Effector memory CD4-positive, alpha-beta T cell (primary cell): ENCODE data around the gene KIF18B.

Experiments used
- DNase-seq, 3 donors: peaks; one replicate each; pipeline ENCODE4 v3.0.0-alpha.2; 2020
- H3K27ac ChIP-seq: 2 replicates; pipeline ENCODE4 v1.7.0; 2013; ENCODE audit warnings: mild to moderate bottlenecking, low read length, moderate library complexity; ENCODE audit not compliant: insufficient read depth, poor library complexity, severe bottlenecking
- H3K27me3 ChIP-seq: replicated peaks from 2 replicates; pipeline ENCODE4 v1.7.0; 2013; ENCODE audit warnings: mild to moderate bottlenecking, low read length; ENCODE audit not compliant: insufficient read depth, control insufficient read depth, poor library complexity, severe bottlenecking
- H3K36me3 ChIP-seq: 2 replicates; pipeline ENCODE4 v1.7.0; 2013; ENCODE audit warnings: mild to moderate bottlenecking, low read length, moderate library complexity; ENCODE audit not compliant: control insufficient read depth, insufficient read depth
- H3K4me1 ChIP-seq: 2 replicates; pipeline ENCODE4 v1.7.0; 2013; ENCODE audit warnings: low read length, mild to moderate bottlenecking; ENCODE audit not compliant: control insufficient read depth, insufficient read depth, poor library complexity, severe bottlenecking
- H3K4me3 ChIP-seq: 2 replicates; pipeline ENCODE4 v1.7.0; 2013; ENCODE audit warnings: low read length, low read depth, mild to moderate bottlenecking; ENCODE audit not compliant: insufficient read depth, poor library complexity, severe bottlenecking
- H3K9me3 ChIP-seq: 2 replicates; pipeline ENCODE4 v1.7.0; 2013; ENCODE audit warnings: mild to moderate bottlenecking, low read length, moderate library complexity; ENCODE audit not compliant: control insufficient read depth

Gene KIF18B

DNA sequence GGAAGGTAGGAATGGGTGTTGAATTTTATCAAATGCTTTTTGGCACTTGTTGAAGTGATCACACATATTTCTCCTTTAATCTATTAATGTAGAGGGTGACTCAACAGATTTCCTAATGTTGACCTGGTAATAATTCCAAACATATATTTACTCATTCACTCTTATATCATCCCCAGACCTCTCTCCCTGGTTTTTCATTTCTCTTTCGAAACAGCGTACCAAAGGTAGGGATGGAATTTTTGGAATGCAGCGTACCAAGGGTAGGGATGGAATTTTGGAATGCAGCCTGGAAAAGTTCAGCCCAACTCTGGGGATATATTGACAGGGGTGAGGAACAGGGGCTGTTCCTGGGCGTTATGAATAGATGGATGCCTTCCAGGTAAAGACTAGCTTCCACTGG is 7.3 kb downstream of the KIF18B start:
- Histone ChIP-seq H3K4me3 (no peak overlapping the region), H3K9me3 (no peaks in the 10 kb centered on the region), H3K36me3 (no peaks in the 10 kb centered on the region), H3K27ac (no peak overlapping the region), H3K27me3 (no peaks in the 10 kb centered on the region), H3K4me1 (no peaks in the 10 kb centered on the region)
- no peak for DNase-seq

- H3K27ac ChIP-seq, result no peak overlapping the region
- H3K36me3 ChIP-seq, result no peaks in the 10 kb centered on the region
- DNase-seq, result no peak
- H3K4me1 ChIP-seq, result no peaks in the 10 kb centered on the region
- no peak overlapping the region for H3K4me3 ChIP-seq
- no peaks in the 10 kb centered on the region for H3K9me3 ChIP-seq
- H3K27me3 ChIP-seq, result no peaks in the 10 kb centered on the region
Measured at GRCh38 chr17:44935116-44935515, 12.5 kb downstream of the KIF18B start.

- Histone ChIP-seq H3K4me1 (no peaks in the 10 kb centered on the region), H3K36me3 (no peaks in the 10 kb centered on the region), H3K27ac (no peak overlapping the region), H3K9me3 (no peaks in the 10 kb centered on the region), H3K27me3 (no peaks in the 10 kb centered on the region), H3K4me3 (no peak overlapping the region)
- DNase-seq, result no peak
Measured at GRCh38 chr17:44934745-44935105, 12.8 kb downstream of the KIF18B start.

GRCh38 chr17:44933824-44934744 is 13.5 kb downstream of the KIF18B start:
- H3K4me1 ChIP-seq, result no peaks in the 10 kb centered on the region
- no peak for DNase-seq
- no peak overlapping the region for H3K27ac ChIP-seq
- no peaks in the 10 kb centered on the region for H3K9me3 ChIP-seq
- no peak overlapping the region for H3K4me3 ChIP-seq
- no peaks in the 10 kb centered on the region for H3K36me3 ChIP-seq
- no peaks in the 10 kb centered on the region for H3K27me3 ChIP-seq

DNA sequence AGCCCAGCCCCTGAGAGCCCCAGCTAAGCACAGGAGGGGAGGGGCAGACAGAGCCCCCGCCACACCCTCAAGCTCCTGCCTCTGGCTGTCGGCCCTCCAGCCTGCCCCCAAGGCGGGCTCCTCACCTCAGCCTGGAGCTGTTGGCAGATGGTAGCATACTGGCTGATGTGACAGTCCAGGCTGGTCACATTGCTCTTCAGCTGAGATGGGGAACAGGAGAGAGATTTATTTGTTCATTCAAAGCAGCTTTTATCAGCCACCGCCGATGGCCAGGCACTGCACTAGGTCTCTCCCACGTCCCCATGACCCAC is 14.8 kb downstream of the KIF18B start:
- H3K36me3 ChIP-seq, result no peaks in the 10 kb centered on the region
- H3K9me3 ChIP-seq, result no peaks in the 10 kb centered on the region
- H3K27me3 ChIP-seq, result no peaks in the 10 kb centered on the region
- H3K4me1 ChIP-seq, result no peaks in the 10 kb centered on the region
- no peak overlapping the region for H3K4me3 ChIP-seq
- H3K27ac ChIP-seq, result no peak overlapping the region
- DNase-seq, result no peak

DNA sequence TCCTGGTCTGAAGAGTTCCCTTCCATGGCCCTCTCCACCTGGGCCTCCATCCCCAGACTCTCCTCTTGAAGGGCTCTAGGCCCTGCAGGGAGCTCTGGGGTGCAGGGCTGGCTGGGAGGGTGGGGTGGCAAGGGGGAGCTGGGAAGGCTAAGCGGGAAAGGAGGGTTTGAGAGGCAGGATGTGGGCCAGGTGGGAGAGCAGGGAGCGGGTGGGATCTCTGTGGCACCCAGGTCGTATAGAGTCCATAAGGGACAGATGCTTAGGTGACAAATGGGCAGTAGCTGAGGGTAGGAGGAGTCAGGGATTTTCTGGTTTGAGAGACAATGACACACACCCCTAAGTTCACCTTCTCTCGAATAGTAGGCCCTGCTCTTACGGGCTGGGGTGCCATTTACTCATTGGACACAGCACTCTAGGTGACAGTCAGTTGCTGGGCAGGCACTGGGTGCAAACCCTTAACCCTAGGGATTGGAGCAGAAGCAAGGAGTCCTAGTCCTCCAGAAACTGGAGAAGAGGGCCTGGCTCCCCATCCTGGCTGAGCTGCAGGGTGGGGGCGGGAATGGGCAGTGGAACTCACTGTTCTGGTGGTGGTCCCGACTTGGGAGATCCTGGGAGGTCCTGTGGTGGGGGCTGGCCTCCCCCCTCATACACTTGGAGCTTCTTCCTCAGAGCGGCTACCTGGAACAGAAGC is 15.3 kb downstream of the KIF18B start:
- Histone ChIP-seq H3K9me3 (no peaks in the 10 kb centered on the region), H3K27ac (no peak overlapping the region), H3K27me3 (no peaks in the 10 kb centered on the region), H3K4me3 (no peak overlapping the region), H3K4me1 (no peaks in the 10 kb centered on the region), H3K36me3 (no peaks in the 10 kb centered on the region)
- DNase-seq, result no peak

DNA sequence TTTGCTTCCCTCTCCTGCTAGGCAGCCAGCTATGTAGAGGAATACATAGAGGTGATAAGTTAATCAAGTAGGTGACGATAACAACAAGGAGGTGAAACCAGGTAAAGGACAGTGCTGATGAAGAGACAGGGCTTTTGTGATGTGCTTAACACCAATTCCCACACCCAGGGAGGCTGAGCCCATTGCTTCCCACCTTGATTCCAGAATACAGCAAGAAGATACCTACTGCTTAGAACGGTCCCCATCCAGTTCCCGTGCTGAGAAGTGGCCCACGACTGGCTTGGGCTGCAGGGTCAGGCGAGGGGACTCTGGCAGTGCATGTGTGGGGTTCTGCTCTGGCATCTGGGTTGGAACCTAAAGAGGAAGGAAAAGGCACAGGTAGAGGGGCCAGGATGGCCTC is 16.2 kb downstream of the KIF18B start:
- H3K27me3 ChIP-seq, result no peaks in the 10 kb centered on the region
- H3K4me1 ChIP-seq, result no peaks in the 10 kb centered on the region
- no peaks in the 10 kb centered on the region for H3K36me3 ChIP-seq
- no peaks in the 10 kb centered on the region for H3K9me3 ChIP-seq
- no peak overlapping the region for H3K27ac ChIP-seq
- no peak overlapping the region for H3K4me3 ChIP-seq
- DNase-seq, result no peak

DNA sequence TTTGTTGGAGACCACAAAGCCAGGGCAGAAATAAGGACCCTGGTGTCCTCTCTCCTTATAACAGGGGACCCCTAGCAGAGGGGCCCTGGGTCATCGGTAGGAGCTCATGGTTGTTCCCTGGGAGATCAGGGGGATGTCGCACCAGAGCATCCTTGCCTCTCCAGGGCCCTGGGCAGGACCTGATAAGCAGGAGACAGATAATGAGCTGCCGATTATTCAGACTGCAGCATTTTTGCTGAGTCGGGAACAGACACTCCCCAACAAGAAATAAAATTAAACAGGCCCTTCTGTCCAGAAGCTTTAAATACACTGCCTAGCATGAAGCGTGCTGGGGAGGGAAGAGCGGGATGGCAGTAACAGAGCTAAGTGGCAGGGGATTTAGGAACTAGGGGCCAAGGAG is 16.9 kb downstream of the KIF18B start:
- Histone ChIP-seq H3K36me3 (no peaks in the 10 kb centered on the region), H3K9me3 (no peaks in the 10 kb centered on the region), H3K4me3 (no peak overlapping the region), H3K27me3 (no peaks in the 10 kb centered on the region), H3K27ac (no peak overlapping the region), H3K4me1 (no peaks in the 10 kb centered on the region)
- DNase-seq, result no peak

DNA sequence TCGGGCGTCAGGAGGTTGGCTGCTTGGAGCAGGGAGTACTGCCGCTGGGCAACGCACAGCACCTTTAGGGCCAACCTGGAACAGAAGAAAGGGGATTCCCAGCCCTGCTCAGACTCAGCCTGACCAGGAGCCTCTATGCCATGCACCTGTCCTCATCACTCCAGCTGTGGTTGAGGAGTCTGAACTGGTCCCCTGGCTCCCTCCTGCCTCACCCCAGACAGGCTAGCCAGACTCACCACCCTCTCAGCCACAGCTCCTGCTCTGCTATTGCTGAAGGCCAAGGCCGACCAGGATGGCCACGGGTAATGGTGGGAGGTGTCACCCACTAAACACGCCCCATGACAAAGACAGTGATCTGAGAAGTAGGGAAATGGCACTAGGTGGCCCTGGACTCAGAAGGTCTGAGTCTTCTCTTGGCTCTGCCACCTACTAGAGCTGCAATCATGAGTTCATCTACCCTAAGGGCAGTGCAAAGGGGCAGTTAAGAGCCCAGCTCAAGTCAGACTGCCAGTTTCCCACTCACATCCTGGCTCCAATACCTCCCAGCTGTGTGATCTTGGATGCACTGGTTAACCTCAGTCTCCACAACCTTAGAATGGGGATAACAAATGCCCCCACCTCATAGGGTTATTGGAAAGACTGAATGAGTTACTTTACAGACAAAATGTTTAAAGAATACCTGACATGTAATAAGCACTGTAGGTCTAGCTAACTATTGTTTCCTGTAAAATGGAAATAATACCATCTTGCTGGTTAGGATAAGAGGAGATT is 18.4 kb downstream of the KIF18B start:
- Histone ChIP-seq H3K4me1 (no peaks in the 10 kb centered on the region), H3K36me3 (no peaks in the 10 kb centered on the region), H3K27me3 (no peaks in the 10 kb centered on the region), H3K4me3 (no peak overlapping the region), H3K9me3 (no peaks in the 10 kb centered on the region), H3K27ac (no peak overlapping the region)
- no peak for DNase-seq

DNA sequence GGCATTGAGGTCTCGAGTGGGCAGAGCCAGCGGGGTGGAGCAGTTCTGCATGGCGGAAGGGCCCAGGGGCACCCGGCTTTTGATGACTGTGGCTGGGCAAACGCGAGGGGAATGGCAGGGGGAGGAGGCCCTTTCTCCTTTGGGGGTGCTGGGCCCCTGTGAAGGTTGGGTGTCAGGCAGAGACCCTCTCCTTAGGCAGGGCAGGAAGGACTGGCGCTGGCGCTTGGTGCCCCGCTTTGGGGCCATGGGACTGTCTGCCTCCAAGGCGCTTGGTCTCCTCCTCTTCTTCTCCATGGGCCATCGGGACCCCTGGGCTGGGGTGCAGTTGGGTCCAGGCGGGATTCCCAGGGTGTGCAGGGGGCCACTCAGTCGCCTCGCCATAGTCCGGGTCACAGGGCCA is 19.4 kb downstream of the KIF18B start:
- no peaks in the 10 kb centered on the region for H3K4me1 ChIP-seq
- no peak overlapping the region for H3K27ac ChIP-seq
- DNase-seq, result no peak
- H3K9me3 ChIP-seq, result no peaks in the 10 kb centered on the region
- no peaks in the 10 kb centered on the region for H3K36me3 ChIP-seq
- H3K4me3 ChIP-seq, result no peak overlapping the region
- no peaks in the 10 kb centered on the region for H3K27me3 ChIP-seq
